Astrocyte (in vitro differentiated cells and primary cell): Measurements from ENCODE around the gene KLK7. TPM values are rescaled to one million over a fixed set of nuclear protein-coding genes. Genes with fewer than 3 reads are reported as not detected.

Source experiments
- DNase-seq: peaks from one replicate; pipeline ENCODE4 v3.0.0-alpha.2; 2010; ENCODE audit warnings: low read depth
- FAIRE-seq: peaks from 2 replicates; lab custom pipeline; 2011; peaks lifted over from hg19 to GRCh38; lab: Jason Lieb, UNC
- H2AFZ ChIP-seq: 2 replicates; pipeline ENCODE4 v1.6.0; 2012; ENCODE audit warnings: low read depth, low read length, inconsistent platforms
- H3K27ac ChIP-seq: 2 replicates; pipeline ENCODE4 v1.5.1; 2011; ENCODE audit warnings: low read depth, low read length, inconsistent platforms
- H3K27me3 ChIP-seq: 2 replicates; pipeline ENCODE4 v1.6.0; 2011; ENCODE audit warnings: low read length, inconsistent platforms; ENCODE audit not compliant: insufficient read depth
- H3K36me3 ChIP-seq: 2 replicates; pipeline ENCODE4 v1.5.1; 2011; ENCODE audit warnings: low read length, inconsistent platforms; ENCODE audit not compliant: insufficient read depth
- H3K4me1 ChIP-seq: 2 replicates; pipeline ENCODE4 v1.5.1; 2011; ENCODE audit warnings: low read length, inconsistent platforms; ENCODE audit not compliant: insufficient read depth
- H3K4me2 ChIP-seq: 2 replicates; pipeline ENCODE4 v1.6.0; 2012; ENCODE audit warnings: low read length, inconsistent platforms
- H3K4me3 ChIP-seq: 2 replicates; pipeline ENCODE4 v1.5.1; 2011; ENCODE audit warnings: low read depth, mild to moderate bottlenecking, low read length, inconsistent platforms; ENCODE audit not compliant: insufficient read depth
- H3K79me2 ChIP-seq: 2 replicates; pipeline ENCODE4 v1.6.0; 2012; ENCODE audit warnings: mild to moderate bottlenecking, low read length, inconsistent platforms; ENCODE audit not compliant: insufficient read depth
- H3K9ac ChIP-seq: 2 replicates; pipeline ENCODE4 v1.6.0; 2012; ENCODE audit warnings: mild to moderate bottlenecking, low read length, inconsistent platforms
- H3K9me3 ChIP-seq: 2 replicates; pipeline ENCODE4 v1.5.1; 2012; ENCODE audit warnings: low read depth, mild to moderate bottlenecking, low read length, inconsistent platforms; ENCODE audit not compliant: insufficient read depth
- H4K20me1 ChIP-seq: 2 replicates; pipeline ENCODE4 v1.6.0; 2012; ENCODE audit warnings: low read length, inconsistent platforms; ENCODE audit not compliant: insufficient read depth
- H3K27ac Mint-ChIP-seq: one replicate; pipeline ENCODE4 v1.8.0; 2021; ENCODE audit warnings: mild to moderate bottlenecking, mixed read lengths; ENCODE audit not compliant: unreplicated experiment
- H3K27me3 Mint-ChIP-seq: one replicate; pipeline ENCODE4 v1.8.0; 2021; ENCODE audit warnings: low read depth, mixed read lengths; ENCODE audit not compliant: unreplicated experiment
- H3K36me3 Mint-ChIP-seq: one replicate; pipeline ENCODE4 v1.8.0; 2021; ENCODE audit warnings: low read depth, mixed read lengths; ENCODE audit not compliant: unreplicated experiment
- H3K4me1 Mint-ChIP-seq: one replicate; pipeline ENCODE4 v1.8.0; 2021; ENCODE audit warnings: low read depth, mixed read lengths; ENCODE audit not compliant: unreplicated experiment
- H3K4me3 Mint-ChIP-seq: one replicate; pipeline ENCODE4 v1.8.0; 2021; ENCODE audit warnings: mild to moderate bottlenecking, moderate library complexity, mixed read lengths; ENCODE audit not compliant: unreplicated experiment
- H3K9me3 Mint-ChIP-seq: one replicate; pipeline ENCODE4 v1.8.0; 2021; ENCODE audit warnings: mild to moderate bottlenecking, mixed read lengths; ENCODE audit not compliant: unreplicated experiment
- CTCF ChIP-seq: IDR thresholded peaks from 2 replicates; pipeline ENCODE4 v1.5.1; 2011; ENCODE audit warnings: low read depth, mild to moderate bottlenecking, inconsistent platforms, low read length, moderate library complexity; ENCODE audit not compliant: insufficient read depth
- EZH2 ChIP-seq: IDR thresholded peaks from 2 replicates; pipeline ENCODE4 v1.6.1; 2012; ENCODE audit warnings: mild to moderate bottlenecking, low read length, inconsistent platforms; ENCODE audit not compliant: insufficient read depth
- total RNA-seq: library from RNA; stranded (reverse); gene quantifications from 2 replicates; pipeline ENCODE4 v1.2.1, GENCODE V29; 2021

KLK7 gene
- total RNA-seq, 1 donor from 2014 or later = not detected

- no peaks in the 10 kb centered on the region for H3K4me1 Mint-ChIP-seq
- no peak overlapping the region for H3K4me2 ChIP-seq
Observed at GRCh38 chr19:50979758-50980157, 4.0 kb downstream of the KLK7 start.

GRCh38 chr19:50978772-50979390, 4.8 kb downstream of the KLK7 start:
- Mint-ChIP-seq H3K9me3 (no peaks in the 10 kb centered on the region), H3K27me3 (peaks cover 34% of the 10 kb centered on the region), H3K27ac (no peak overlapping the region), H3K4me1 (no peaks in the 10 kb centered on the region), H3K4me3 (no peak overlapping the region), H3K36me3 (peaks cover 2% of the 10 kb centered on the region)
- no peaks in the 10 kb centered on the region for H3K79me2 ChIP-seq
- H4K20me1 ChIP-seq = no peaks in the 10 kb centered on the region
- H3K9ac ChIP-seq = no peak overlapping the region
- H3K36me3 ChIP-seq = no peaks in the 10 kb centered on the region
- H3K27me3 ChIP-seq = no peaks in the 10 kb centered on the region
- TF ChIP-seq EZH2 (no peak), CTCF (no peak)
- DNase-seq (no peak), FAIRE-seq (no peak)
- H2AFZ ChIP-seq = no peak overlapping the region
- no peaks in the 10 kb centered on the region for H3K9me3 ChIP-seq
- H3K4me3 ChIP-seq = no peak overlapping the region
- H3K4me2 ChIP-seq = no peak overlapping the region
- H3K27ac ChIP-seq = no peak overlapping the region
- no peaks in the 10 kb centered on the region for H3K4me1 ChIP-seq

More at GRCh38 chr19:50979758-50980157, 4.0 kb downstream of the KLK7 start:
- Histone ChIP-seq H3K27ac (no peak overlapping the region), H3K4me3 (no peak overlapping the region), H3K79me2 (no peaks in the 10 kb centered on the region), H3K36me3 (no peaks in the 10 kb centered on the region), H3K9me3 (no peaks in the 10 kb centered on the region), H3K27me3 (no peaks in the 10 kb centered on the region), H3K4me1 (no peaks in the 10 kb centered on the region), H4K20me1 (no peaks in the 10 kb centered on the region), H2AFZ (no peak overlapping the region), H3K9ac (no peak overlapping the region)
- DNase-seq = no peak
- no peak for FAIRE-seq
- Mint-ChIP-seq H3K4me3 (no peak overlapping the region), H3K36me3 (peaks cover 2% of the 10 kb centered on the region), H3K9me3 (no peaks in the 10 kb centered on the region), H3K27me3 (peaks cover 34% of the 10 kb centered on the region), H3K27ac (no peak overlapping the region)
- TF ChIP-seq EZH2 (no peak), CTCF (no peak)

- Histone ChIP-seq H3K9me3 (no peaks in the 10 kb centered on the region), H3K4me2 (no peak overlapping the region), H3K4me3 (no peak overlapping the region), H2AFZ (no peak overlapping the region), H3K9ac (no peak overlapping the region), H4K20me1 (no peaks in the 10 kb centered on the region), H3K4me1 (no peaks in the 10 kb centered on the region), H3K27ac (no peak overlapping the region), H3K79me2 (no peaks in the 10 kb centered on the region), H3K27me3 (no peaks in the 10 kb centered on the region), H3K36me3 (no peaks in the 10 kb centered on the region)
- Mint-ChIP-seq H3K4me3 (no peak overlapping the region), H3K27me3 (peaks cover 34% of the 10 kb centered on the region), H3K9me3 (no peaks in the 10 kb centered on the region), H3K4me1 (no peaks in the 10 kb centered on the region), H3K27ac (no peak overlapping the region), H3K36me3 (peaks cover 2% of the 10 kb centered on the region)
- TF ChIP-seq EZH2 = no peak
- DNase-seq (no peak), FAIRE-seq (no peak)
Observed at GRCh38 chr19:50977626-50978025, 6.1 kb downstream of the KLK7 start.
